GM12872 (cell line): ENCODE data around the gene DNAJB6.

Source experiments
- TF ChIP-seq, protein P1 (sequence below): IDR thresholded peaks from 3 replicates; pipeline ENCODE4 v1.5.1; 2011; ENCODE audit warnings: low read depth, mild to moderate bottlenecking, low read length, moderate library complexity; ENCODE audit not compliant: insufficient read depth

DNAJB6 gene

GRCh38 chr7:157336383-157337315, at the start of gene DNAJB6:
Gene DNAJB6 (plus strand): TSS chr7:157337004. CDS start chr7:157358573, 21,569 bp downstream.
- TF ChIP-seq, protein P1, sequence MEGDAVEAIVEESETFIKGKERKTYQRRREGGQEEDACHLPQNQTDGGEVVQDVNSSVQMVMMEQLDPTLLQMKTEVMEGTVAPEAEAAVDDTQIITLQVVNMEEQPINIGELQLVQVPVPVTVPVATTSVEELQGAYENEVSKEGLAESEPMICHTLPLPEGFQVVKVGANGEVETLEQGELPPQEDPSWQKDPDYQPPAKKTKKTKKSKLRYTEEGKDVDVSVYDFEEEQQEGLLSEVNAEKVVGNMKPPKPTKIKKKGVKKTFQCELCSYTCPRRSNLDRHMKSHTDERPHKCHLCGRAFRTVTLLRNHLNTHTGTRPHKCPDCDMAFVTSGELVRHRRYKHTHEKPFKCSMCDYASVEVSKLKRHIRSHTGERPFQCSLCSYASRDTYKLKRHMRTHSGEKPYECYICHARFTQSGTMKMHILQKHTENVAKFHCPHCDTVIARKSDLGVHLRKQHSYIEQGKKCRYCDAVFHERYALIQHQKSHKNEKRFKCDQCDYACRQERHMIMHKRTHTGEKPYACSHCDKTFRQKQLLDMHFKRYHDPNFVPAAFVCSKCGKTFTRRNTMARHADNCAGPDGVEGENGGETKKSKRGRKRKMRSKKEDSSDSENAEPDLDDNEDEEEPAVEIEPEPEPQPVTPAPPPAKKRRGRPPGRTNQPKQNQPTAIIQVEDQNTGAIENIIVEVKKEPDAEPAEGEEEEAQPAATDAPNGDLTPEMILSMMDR: no peak

DNA sequence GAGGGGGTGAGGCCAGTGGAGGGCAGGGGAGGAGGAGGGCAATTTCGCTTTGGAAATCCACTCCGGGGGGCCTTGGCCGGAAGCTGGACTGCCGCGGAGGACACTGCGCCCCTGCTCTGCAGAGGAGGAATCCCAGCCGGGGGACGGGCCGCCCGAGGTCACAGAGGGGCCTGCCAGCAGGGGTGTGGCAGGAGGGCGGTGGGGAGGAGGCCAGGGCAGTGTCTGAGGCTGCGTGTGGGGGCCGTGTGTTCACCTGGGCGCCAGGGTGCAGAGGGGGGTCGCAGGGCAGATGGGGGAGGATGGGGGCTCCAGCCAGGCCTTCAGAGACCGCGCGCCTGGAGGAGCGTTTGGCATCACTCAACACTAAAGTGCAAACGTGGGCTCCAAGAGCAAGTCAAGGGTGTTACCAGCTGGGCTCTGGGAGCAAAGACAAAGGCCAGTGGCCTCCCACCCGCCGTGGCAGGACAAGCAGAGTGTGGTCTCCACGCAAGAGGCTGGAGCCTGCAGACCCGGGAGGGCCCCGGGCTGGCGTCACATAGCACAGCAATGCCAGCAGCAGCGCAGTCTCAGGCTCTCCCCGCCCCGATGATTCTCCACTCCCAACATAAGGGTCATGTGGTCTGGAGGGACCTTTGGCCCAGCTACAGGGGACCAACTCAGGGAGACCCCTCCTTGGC, 45.3 kb upstream of the DNAJB6 start:
- TF ChIP-seq, protein P1: no peak

- TF ChIP-seq, protein P1: no peak
Measured at GRCh38 chr7:157292258-157292657, 44.5 kb upstream of the DNAJB6 start.

- TF ChIP-seq, protein P1: no peak
Measured at GRCh38 chr7:157292770-157293412, 43.9 kb upstream of the DNAJB6 start.

GRCh38 chr7:157293413-157293788, 43.4 kb upstream of the DNAJB6 start:
- TF ChIP-seq, protein P1: no peak

GRCh38 chr7:157294773-157295172, 42.0 kb upstream of the DNAJB6 start:
- TF ChIP-seq, protein P1: no peak

- TF ChIP-seq, protein P1: no peak
Measured at GRCh38 chr7:157295338-157295737, 41.5 kb upstream of the DNAJB6 start.
